MV-4-11 (cell line): Measurements from ENCODE around the gene MTMR12.

Experiments used
- DNase-seq: peaks from one replicate; lab custom pipeline; 2025; lab: John Stamatoyannopoulos, UW

MTMR12 gene, protein sequence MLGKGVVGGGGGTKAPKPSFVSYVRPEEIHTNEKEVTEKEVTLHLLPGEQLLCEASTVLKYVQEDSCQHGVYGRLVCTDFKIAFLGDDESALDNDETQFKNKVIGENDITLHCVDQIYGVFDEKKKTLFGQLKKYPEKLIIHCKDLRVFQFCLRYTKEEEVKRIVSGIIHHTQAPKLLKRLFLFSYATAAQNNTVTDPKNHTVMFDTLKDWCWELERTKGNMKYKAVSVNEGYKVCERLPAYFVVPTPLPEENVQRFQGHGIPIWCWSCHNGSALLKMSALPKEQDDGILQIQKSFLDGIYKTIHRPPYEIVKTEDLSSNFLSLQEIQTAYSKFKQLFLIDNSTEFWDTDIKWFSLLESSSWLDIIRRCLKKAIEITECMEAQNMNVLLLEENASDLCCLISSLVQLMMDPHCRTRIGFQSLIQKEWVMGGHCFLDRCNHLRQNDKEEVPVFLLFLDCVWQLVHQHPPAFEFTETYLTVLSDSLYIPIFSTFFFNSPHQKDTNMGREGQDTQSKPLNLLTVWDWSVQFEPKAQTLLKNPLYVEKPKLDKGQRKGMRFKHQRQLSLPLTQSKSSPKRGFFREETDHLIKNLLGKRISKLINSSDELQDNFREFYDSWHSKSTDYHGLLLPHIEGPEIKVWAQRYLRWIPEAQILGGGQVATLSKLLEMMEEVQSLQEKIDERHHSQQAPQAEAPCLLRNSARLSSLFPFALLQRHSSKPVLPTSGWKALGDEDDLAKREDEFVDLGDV

GRCh38 chr5:32312595-32313332 is at the start of gene MTMR12:
MTMR12 (minus strand) TSS chr5:32312939; CDS start chr5:32312838, 101 bp downstream.
- peak; percentile 99 for DNase-seq

DNA sequence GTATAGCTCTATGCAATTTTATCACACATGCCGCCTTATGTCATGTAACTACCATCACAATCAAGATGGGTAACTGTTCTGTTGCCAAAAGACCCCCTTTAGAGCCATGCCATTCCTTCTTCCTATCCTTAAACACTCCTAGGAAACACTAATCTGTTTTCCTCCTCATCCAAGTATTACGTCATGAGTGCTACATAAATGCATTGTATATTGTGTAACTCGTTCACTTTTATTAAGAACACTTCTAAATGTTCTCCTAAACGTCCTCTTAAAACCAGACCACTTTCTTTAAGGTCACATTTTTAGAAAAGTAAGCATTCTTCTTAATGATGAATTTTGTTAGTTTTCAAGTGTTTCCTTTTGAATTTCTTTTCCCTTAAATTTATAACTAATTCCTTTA is 49.8 kb upstream of the MTMR12 start:
- no peak for DNase-seq

DNA sequence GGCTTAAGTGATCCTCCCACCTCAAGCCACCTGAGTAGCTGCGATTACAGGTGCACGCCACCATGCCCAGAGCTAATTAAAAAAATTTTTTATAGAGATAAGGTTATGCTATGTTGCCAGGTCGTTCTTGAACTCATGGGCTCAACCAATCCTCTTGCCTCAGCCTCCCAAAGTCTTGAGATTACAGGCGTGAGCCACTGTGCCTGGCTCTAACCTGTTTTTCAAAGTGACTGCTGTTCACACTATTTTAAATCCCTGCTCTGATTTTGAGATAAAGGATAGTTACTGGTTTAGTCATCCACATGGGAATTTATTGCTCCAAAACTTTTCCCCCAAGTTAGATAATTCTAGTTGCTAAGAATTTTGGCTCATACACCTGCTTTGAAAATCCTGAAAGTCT is 48.2 kb upstream of the MTMR12 start:
- no peak for DNase-seq

- no peak for DNase-seq
Measured at GRCh38 chr5:32358611-32359010, 45.9 kb upstream of the MTMR12 start.

GRCh38 chr5:32357658-32358057 is 44.9 kb upstream of the MTMR12 start:
- no peak for DNase-seq

DNA sequence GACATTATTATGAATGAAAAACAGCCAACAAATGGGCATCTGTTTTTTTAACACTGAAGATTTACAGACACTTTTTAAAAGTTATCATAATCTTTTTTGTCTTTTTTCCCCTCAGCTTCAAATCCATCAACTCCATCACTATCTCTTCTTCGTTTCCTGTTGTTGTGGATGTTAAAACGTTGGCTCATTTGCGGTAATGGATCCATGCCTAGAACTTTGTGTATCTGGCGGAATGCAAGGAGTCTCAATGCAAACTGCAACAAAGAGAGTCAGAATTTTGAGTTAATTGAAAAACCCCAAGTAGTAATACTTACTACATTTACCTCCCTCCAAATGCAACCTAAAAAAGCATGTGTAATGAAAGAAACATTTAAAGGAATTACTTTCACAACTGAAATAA is 42.9 kb upstream of the MTMR12 start:
- DNase-seq: no peak

GRCh38 chr5:32353420-32353819 is 40.7 kb upstream of the MTMR12 start:
- DNase-seq: no peak

DNA sequence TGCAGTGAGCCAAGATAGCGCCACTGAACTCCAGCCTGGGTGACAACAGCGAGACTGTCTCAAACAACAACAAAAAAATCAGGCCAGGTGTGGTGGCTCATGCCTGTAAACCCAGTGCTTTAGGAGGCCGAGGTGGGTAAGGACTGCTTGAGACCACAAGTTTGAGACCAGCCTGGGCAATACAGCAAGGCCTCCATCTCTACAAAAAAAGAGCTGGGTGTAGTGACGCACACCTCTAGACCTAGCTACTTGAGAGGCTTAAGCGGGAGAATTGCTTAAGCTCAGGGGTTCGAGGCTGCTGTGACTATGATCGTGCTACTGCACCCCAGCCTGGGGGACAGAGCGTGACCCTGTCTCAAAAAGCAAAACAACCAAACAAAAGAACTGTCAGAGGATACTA is 39.9 kb upstream of the MTMR12 start:
- DNase-seq: peak; percentile 23

DNA sequence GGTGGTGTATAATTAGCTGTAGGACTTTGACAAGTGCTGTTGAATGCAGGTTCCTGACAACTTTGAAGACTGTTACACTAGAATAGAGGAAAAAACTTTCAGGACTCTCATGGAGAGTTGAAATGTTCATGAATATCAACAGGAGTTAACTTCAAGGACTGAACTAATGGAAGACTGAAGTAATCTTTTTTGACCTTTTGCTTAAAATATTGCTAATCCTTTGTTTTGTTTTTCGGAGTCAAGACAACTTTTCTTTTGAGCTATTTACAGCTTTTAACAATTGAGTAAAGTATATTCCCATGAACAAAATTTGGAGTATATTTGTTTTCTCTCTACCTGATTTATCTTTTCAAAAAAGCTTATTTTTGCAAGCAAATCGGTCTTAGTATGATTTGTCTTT is 34.1 kb upstream of the MTMR12 start:
- no peak for DNase-seq

GRCh38 chr5:32343058-32343672 is 30.4 kb upstream of the MTMR12 start:
- no peak for DNase-seq

DNA sequence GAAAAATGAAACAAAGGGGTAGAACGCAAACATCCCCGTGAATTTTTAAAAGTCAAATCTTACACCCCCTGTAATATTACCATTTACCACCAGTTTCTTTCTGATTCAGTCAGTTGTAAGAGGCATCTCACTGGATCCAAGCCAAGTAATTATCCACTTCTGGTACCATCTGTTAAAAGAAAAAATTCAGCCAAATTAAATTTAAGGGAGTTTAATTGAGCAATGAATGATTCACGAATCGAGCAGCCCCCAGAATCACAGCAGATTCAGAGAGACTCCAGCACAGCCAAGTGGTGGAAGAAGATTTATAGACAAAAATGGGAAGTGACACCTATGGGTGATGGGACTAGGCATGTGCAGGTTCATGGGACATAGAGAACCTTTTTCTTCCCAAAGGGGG is 29.9 kb upstream of the MTMR12 start:
- no peak for DNase-seq

- no peak for DNase-seq
Measured at GRCh38 chr5:32339878-32340277, 27.1 kb upstream of the MTMR12 start.

- peak; percentile 13 for DNase-seq
Measured at GRCh38 chr5:32339198-32339597, 26.5 kb upstream of the MTMR12 start.

DNA sequence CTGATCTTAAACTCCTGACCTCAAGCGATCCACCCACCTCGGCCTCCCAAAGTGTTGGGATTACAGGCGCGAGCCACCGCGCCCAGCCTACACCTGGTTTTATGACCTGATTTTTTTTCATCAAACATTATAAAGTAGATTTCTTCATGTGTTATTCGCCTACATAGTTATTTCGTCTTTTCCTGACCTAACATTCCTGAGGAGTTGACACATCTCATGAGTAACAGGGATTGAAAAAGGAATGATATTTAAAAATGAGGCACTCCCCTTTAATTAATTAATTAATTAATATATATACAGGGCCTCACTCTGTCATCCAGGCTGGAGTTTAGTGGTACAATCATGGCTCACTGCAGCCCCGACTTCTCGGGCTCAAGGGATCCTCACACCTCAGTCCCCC is 20.2 kb upstream of the MTMR12 start:
- DNase-seq: no peak

DNA sequence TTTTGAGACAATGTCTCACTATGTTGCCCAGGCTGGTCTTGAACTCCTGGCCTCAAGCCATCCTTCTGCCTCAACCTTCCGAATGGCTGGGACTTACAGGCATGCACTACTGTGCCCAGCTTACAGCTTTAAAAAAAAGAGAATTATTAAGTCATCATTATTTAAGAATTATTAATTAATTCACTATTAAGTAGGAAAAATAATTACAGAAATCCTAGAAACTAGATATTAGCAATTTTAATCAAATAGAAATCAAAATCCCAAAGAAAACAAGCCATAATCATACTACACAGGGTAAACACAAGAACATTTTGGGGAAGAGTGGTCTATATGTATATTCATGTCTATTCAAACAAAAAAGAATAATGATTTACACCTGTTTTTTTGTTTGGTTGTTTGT is 19.6 kb upstream of the MTMR12 start:
- no peak for DNase-seq

- DNase-seq: no peak
Measured at GRCh38 chr5:32331935-32332274, 19.2 kb upstream of the MTMR12 start.

DNA sequence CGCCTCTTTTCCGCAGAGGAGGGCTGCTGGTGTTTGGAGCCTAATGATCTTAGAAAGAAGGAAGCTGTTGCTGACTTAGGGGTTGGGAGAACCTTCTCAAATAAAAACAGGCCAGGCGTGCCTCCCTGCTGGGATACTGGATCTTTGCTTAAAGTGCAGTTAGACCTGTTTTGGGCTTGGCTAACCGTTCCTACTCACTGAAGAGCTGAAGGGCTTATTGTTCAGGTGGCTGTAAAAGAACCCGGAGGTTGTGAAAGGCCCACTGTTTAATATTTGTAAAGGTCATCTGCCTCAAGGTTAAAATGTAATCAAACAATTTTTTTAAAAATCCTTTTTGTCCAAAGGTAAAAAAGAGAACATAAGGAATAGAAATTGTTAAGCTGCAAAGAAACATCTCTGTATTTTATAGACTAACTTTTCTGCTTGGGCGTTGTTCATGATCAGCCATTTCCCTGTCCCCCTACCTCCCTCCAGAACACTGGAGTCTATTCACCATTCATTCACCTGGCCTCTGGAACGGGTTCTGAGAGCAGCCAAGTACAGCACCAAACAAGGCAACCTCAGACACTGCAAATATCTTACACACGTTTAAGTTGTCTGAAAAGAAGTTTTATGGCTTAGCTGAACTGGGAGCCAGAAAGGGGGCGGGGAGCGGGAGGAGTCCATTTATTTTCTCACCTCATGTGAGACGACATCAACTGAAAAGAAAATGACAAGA is 18.6 kb upstream of the MTMR12 start:
- DNase-seq: no peak

DNA sequence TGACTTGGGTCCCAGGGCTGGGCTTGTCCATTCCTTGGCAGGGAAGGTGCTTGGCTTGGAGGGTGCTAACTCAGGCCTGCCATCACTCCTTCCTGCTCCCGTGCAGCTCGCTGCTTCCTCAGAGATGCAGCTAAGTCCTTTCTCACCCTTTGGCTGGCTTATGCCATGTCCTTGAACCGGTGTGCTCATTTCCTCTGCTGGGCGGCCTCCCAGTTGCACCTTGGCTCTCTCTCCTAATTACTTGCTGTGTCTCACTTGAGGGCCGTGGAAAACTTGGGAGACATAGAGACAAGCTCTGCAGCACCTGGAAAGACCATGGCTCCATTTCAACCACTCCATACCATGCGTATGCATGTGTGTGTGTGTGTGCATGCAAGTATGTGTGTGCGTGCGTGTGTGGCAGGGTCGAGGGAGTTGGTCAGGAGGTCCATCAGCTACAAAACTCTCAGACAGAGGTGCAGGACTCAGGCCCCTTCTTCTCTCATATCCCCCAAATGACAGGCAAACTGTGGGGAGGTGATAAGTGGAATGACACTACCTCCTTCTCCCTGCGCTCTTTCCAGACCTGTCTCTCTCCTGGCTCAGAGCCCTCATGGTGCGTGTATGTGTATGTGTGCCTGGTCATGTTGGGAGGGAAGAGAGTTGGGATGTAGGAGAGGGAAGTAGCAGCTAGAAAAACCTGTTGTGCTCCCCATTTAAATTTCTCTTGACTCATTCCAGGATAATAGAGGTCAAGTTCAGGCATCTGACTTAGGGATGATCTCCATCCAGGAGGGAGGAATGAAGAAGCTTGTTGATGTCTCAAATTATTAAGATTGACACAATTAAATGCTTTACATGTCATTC is 17.6 kb upstream of the MTMR12 start:
- no peak for DNase-seq

GRCh38 chr5:32329395-32329834 is 16.7 kb upstream of the MTMR12 start:
- peak; percentile 53 for DNase-seq

DNA sequence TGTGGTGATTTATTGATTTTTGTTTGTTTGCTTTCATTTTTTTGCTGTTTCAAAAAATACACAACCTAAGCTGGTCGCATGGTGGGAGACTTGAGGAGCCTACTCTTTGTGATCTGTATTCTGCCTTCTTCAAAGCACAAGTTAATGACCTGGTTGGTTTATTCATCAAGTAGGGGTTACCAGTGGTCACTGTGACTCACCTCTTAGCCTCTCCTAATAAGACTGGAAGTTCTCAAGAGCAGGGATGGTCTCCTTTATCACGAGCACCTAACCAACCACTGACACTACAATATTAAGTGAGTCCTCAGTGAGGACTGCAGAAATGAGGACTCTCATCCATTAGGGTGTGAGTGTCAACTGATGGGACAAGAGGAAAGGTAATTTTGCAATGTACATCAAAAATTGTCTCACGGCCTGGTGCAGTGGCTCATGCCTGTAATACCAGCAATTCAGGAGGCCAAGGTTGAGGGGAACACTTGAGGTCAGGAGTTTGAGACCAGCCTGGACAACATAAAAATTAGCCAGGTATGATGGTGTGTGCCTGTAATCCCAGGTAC is 13.6 kb upstream of the MTMR12 start:
- no peak for DNase-seq
